ENCODE measurements around the gene PCMTD2.
"Not testable (repeated sequence)": the region's sequence is repeated elsewhere in the genome, so short reads cannot be mapped to it uniquely, and the experiment has no call there.

PCMTD2 gene

DNA sequence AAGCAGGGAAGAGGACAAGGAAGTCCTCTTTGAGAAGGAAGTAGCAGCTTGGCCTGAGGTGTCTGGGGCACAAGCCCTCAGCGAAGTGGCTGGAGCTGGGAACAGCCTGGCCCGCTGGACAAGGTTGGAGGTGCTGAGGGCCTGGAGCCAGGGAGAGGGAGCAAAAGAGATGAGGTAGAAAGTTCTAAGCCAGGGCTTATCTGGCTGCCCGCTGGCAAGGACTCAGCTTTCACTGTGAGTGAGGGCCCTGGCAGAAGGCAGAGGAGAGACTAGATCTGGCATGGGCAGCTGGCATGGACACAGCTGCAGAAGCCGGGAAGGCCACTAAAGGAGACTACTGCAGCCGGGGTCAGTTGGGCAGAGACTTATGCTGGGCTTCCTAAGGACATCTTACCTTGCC, 21.8 kb upstream of the PCMTD2 start:
- Histone ChIP-seq H3K4me3 (no peak overlapping the region), H3K4me2 (no peak overlapping the region), H3K27me3 (peaks cover 0 to 6% (median 2%) of the 10 kb centered on the region in 11 experiments; a peak in 10 of 22 replicates), H3K9ac (no peak overlapping the region), H3K36me3 (no peaks in the 10 kb centered on the region), H4K20me1 (no peaks in the 10 kb centered on the region), H3K4me1 (peaks cover 7 to 30% (median 17%) of the 10 kb centered on the region in 10 experiments), H3K9me3 (replicated peaks in 1 of 11) (no peaks in the 10 kb centered on the region), H3K27ac (peak overlapping the region in 2 of 11 experiments; percentile 32; a peak in 3 of 22 replicates)
- no peak for TF ChIP-seq Cebpa-rat (IDR thresholded peaks at IDR 0.05)

DNA sequence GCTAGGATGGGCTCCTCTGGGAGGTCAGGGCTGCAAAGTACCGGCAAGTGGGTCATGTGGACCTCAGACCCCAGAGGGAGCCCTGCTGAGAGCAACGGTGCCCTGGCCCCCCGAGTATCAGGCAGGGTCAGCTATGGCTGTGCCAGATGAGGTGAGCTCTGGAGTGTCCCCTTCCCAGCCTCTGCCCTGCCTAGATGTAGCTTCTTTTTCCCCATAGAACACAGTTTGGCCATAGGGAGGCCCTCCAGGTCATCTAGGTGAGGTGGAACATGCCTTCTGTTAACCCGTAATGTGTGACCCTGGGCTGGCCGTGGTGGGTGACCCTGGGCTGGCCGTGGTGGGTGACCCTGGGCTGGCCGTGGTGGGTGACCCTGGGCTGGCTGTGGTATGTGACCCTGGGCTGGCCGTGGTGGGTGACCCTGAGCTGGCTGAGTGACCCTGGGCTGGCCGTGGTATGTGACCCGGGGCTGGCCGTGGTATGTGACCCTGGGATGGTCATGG, 21.2 kb upstream of the PCMTD2 start:
- H3K4me1 ChIP-seq, result peaks cover 11 to 36% (median 23%) of the 10 kb centered on the region in 10 experiments
- TF ChIP-seq Cebpa-rat (IDR thresholded peaks at IDR 0.05), result no peak
- H3K4me2 ChIP-seq, result no peak overlapping the region

DNA sequence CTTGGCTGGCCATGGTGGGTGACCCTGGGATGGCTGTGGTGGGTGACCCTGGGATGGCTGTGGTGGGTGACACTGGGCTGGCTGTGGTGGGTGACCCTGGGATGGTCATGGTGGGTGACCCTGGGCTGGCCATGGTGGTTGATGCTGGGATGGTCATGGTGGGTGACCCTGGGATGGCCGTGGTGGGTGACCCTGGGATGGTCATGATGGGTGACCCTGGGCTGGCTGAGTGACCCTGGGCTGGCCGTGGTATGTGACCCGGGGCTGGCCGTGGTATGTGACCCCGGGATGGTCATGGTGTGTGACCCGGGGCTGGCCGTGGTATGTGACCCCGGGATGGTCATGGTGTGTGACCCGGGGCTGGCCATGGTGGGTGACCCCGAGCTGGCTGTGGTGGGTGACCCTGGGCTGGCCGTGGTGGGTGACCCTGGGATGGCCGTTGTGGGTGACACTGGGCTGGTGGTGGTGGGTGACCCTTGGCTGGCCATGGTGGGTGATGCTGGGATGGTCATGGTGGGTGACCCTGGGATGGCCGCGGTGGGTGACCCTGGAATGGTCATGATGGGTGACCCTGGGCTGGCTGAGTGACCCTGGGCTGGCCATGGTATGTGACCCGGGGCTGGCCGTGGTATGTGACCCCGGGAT, 20.5 kb upstream of the PCMTD2 start:
- not testable (repeated sequence) for H3K27me3 ChIP-seq; H3K27ac ChIP-seq; H3K9ac ChIP-seq; H3K4me2 ChIP-seq; H3K9me3 ChIP-seq (replicated peaks in 1 of 11); H3K36me3 ChIP-seq; H3K4me3 ChIP-seq; H4K20me1 ChIP-seq
- peaks cover 11 to 43% (median 28%) of the 10 kb centered on the region in 10 experiments for H3K4me1 ChIP-seq

More for the DNA sequence above, 21.2 kb upstream of the PCMTD2 start:
- H3K27me3 ChIP-seq, result no peaks in the 10 kb centered on the region
- no peak overlapping the region for H3K27ac ChIP-seq
- no peaks in the 10 kb centered on the region for H4K20me1 ChIP-seq
- H3K9ac ChIP-seq, result no peak overlapping the region
- no peak overlapping the region for H3K4me3 ChIP-seq
- no peaks in the 10 kb centered on the region for H3K9me3 ChIP-seq (replicated peaks in 1 of 11)
- H3K36me3 ChIP-seq, result no peaks in the 10 kb centered on the region

DNA sequence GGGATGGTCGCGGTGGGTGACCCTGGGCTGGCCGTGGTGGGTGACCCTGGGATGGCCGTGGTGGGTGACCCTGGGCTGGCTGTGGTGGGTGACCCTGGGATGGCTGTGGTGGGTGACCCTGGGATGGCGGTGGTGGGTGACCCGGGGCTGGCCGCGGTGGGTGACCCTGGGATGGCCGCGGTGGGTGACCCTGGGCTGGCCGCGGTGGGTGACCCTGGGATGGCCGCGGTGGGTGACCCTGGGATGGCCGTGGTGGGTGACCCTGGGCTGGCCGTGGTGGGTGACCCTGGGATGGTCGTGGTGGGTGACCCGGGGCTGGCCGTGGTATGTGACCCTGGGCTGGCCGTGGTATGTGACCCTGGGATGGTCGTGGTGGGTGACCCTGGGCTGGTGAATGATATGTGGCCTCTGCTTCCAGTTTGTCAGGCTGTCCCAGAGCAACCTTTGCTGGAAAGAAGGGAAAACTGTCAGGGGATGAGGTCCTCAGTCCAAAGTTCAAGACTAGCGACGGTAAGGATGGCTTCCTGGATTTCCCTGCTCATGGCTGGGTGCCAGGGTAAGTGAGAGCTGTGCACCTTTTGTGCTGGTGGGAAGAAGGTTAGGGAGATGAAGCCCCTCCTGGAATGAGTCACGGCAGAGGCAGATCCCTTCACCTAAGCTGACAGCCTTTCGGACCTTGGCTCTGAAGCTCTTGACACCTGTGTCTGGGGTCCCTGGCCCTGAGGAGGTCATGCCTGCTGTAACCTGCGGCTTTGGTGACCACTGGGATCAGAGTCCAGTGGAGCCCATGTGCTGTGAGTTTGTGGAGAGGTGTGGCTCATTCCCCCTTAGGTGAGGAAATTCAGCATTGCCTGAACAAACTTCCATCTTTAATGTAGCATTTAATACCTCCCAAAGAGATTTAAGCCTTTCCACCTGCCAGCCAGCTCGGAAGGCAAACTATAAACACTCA, 19.1 kb upstream of the PCMTD2 start:
- Histone ChIP-seq H3K4me1 (peaks cover 11 to 43% (median 28%) of the 10 kb centered on the region in 10 experiments), H3K9me3 (replicated peaks in 1 of 11) (no peaks in the 10 kb centered on the region), H3K4me2 (no peak overlapping the region), H3K9ac (no peak overlapping the region), H3K36me3 (no peaks in the 10 kb centered on the region), H3K27ac (no peak overlapping the region), H3K27me3 (no peaks in the 10 kb centered on the region), H4K20me1 (no peaks in the 10 kb centered on the region), H3K4me3 (no peak overlapping the region)
- TF ChIP-seq Cebpa-rat (IDR thresholded peaks at IDR 0.05), result no peak

DNA sequence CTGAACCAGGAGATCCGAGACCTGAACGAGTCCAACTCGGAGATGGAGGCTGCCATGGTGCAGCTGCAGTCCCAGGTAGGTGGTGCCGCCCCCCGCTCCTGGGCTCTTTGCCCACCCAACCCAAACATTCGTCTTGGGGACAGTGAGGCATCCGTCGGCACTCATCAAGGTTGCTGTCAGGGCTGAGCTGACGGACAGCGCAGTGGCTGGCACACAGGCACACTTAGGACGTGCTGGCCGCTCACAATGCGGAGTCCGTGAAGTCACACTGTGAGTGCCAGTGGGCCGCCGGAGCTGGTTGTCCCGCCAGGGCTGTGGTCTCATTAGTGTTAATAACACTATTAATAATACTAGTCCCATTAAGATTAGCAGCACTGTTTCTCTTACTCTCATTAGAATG, 18.2 kb upstream of the PCMTD2 start:
- H3K4me2 ChIP-seq, result peak overlapping the region in 6 of 11 experiments; percentile 71 to 82 (median 74); a peak in 5 of 22 replicates
- peaks cover 11 to 42% (median 30%) of the 10 kb centered on the region in 10 experiments for H3K4me1 ChIP-seq
- no peaks in the 10 kb centered on the region for H3K27me3 ChIP-seq
- H3K4me3 ChIP-seq, result no peak overlapping the region
- H3K9ac ChIP-seq, result no peak overlapping the region
- H4K20me1 ChIP-seq, result no peaks in the 10 kb centered on the region
- H3K36me3 ChIP-seq, result no peaks in the 10 kb centered on the region
- no peak for TF ChIP-seq Cebpa-rat (IDR thresholded peaks at IDR 0.05)
- peak overlapping the region in 3 of 11 experiments; percentile 50 to 57 (median 55); a peak in 2 of 22 replicates for H3K27ac ChIP-seq
- H3K9me3 ChIP-seq (replicated peaks in 1 of 11), result no peaks in the 10 kb centered on the region

DNA sequence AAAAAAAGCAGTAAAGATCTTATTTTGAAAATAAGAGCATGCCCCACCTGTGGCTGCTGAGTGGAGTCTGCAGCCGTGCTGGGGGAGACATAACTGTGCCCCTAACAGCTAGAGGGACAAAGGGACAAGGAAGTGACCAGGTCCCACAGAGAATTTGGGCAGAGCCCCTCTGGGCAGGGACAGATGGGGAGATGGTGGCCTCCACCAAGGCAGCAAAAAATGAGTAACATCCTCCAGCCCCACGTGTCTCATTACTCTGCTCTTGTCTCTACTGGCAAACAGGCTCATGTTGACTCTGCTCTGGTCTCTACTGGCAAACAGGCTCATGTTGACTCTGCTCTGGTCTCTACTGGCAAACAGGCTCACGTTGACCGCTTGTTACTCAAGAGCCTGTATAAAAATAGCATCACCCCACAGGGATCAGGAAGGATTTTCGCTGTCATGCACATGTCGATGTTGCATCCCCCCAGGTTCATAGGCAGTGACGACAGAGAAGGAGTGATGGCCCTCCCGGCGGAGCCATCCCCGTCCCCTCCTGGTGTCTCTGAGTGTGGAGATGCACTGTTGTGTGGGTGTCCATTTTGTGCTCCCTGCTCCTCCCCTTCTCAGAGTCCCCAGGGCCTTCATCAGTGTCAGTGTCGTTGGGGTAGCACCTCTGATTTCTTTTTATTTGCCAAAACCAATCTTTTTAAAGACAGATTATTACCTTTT, 17.3 kb upstream of the PCMTD2 start:
- Histone ChIP-seq H3K27ac (peak overlapping the region in 5 of 11 experiments; percentile 20 to 57 (median 50); a peak in 8 of 22 replicates), H3K9me3 (replicated peaks in 1 of 11) (no peaks in the 10 kb centered on the region), H3K27me3 (no peaks in the 10 kb centered on the region), H4K20me1 (no peaks in the 10 kb centered on the region), H3K4me2 (peak overlapping the region; percentile 13 to 82 (median 73); a peak in 20 of 22 replicates), H3K36me3 (no peaks in the 10 kb centered on the region), H3K4me1 (peaks cover 11 to 41% (median 26%) of the 10 kb centered on the region in 10 experiments), H3K4me3 (no peak overlapping the region), H3K9ac (peak overlapping the region in 1 of 11 experiments; percentile 47; a peak in 1 of 22 replicates)
- TF ChIP-seq Cebpa-rat (IDR thresholded peaks at IDR 0.05), result no peak

DNA sequence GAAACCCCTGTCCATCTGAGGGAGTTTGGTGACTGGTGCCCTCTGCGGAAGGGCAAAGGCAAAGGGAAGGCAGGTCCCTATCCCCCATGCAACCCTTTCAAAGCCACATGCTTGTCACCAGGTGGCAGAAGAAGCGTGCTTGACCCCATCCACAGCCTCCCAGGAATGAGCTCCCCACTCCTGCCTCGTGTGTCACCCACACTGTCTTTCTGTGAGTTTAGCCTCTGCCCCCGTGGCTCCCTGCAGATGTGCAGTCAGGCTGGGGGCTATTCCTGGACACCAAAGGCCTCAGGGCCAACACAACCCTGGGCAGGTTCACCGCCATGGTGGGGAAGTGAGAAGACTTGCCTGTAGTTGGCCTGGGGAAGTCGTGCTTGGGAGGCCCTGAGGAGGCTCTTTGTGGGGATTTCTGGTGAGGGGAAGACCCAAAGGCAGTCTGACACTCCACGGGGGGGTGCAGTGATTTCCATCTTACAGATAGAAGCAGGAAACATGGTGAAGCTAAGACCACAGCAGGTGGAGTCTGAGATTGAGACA, 16.6 kb upstream of the PCMTD2 start:
- Histone ChIP-seq H3K4me2 (peak overlapping the region; percentile 13 to 82 (median 73); a peak in 20 of 22 replicates), H3K27ac (peak overlapping the region in 5 of 11 experiments; percentile 19 to 57 (median 50); a peak in 6 of 22 replicates), H3K4me3 (no peak overlapping the region), H3K4me1 (peaks cover 11 to 36% (median 26%) of the 10 kb centered on the region in 10 experiments), H3K27me3 (no peaks in the 10 kb centered on the region), H4K20me1 (no peaks in the 10 kb centered on the region), H3K36me3 (no peaks in the 10 kb centered on the region), H3K9ac (0 out of 22 replicates have a peak overlapping the region, but pooled peaks of 1 of the 11 experiments have one; percentile 47), H3K9me3 (replicated peaks in 1 of 11) (no peaks in the 10 kb centered on the region)
- TF ChIP-seq Cebpa-rat (IDR thresholded peaks at IDR 0.05), result no peak

DNA sequence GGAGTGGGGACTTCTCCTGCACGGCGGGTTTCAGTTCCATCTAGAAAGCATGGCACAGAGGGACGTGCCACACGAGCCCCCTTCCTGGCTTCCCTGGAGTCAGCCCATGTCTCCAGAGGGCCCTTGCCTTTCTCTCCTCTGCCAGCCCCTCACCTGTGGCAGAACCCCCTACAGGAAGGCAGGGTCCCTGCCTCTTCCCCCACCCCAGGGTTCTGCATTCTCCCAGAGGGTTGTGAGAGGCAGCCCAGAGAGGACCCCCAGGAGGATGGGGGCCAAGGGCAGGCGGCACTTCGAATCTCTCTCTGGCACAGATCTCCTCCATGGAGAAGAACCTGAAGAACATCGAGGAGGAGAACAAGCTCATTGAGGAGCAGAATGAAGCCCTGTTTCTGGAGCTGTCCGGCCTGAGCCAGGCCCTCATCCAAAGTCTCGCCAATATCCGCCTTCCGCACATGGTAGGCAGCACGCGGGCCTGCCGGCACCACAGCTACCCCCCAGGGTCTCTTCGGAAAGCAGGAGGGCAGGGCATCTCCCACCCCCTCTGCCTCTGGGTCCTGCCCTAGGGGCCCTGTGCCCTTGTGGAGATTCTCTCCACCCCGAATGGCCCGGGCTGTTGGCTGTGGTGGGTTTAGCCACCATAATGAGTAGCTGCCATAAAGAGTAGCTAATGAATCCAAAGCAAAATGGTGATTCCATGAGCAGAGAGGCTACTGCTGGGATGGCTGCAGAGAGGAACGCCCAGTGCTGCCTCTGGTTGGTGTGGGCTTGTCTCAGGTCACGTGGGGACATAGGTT, 15.9 kb upstream of the PCMTD2 start:
- Histone ChIP-seq H4K20me1 (no peaks in the 10 kb centered on the region), H3K4me1 (peaks cover 11 to 38% (median 29%) of the 10 kb centered on the region in 10 experiments), H3K36me3 (no peaks in the 10 kb centered on the region), H3K4me2 (peak overlapping the region; percentile 13 to 82 (median 73); a peak in 18 of 22 replicates), H3K9me3 (replicated peaks in 1 of 11) (no peaks in the 10 kb centered on the region), H3K9ac (no peak overlapping the region), H3K4me3 (no peak overlapping the region), H3K27me3 (no peaks in the 10 kb centered on the region), H3K27ac (peak overlapping the region in 2 of 11 experiments; percentile 28 to 55; a peak in 1 of 22 replicates)
- no peak for TF ChIP-seq Cebpa-rat (IDR thresholded peaks at IDR 0.05)
